Uterus (tissue), 4 donors: ENCODE measurements around the gene ZFP69B. TPM values are rescaled to one million over a fixed set of nuclear protein-coding genes. Genes with fewer than 3 reads are reported as not detected.

Experiments used
- DNase-seq, 2 donors: peaks; one replicate each; pipeline ENCODE4 v3.0.0-alpha.2; 2019 to 2020
- H3K27ac ChIP-seq, 2 donors: fragments of 200-600 bp; sonication (generic); 1 replicate in 1 of 2; 2 replicates in 1 of 2; pipeline ENCODE4 v1.5.1; 2016 to 2018
- H3K27me3 ChIP-seq, 2 donors: fragments of 200-600 bp; sonication (generic); one replicate each; pipeline ENCODE4 v1.5.1; 2018 to 2019; ENCODE audit warnings: control low read depth in 1 of 2
- H3K36me3 ChIP-seq, 2 donors: fragments of 200-600 bp; sonication (generic); one replicate each; pipeline ENCODE4 v1.5.1; 2019; ENCODE audit warnings: control low read depth in 1 of 2
- H3K4me1 ChIP-seq, 2 donors: fragments of 200-600 bp; sonication (generic); one replicate each; pipeline ENCODE4 v1.5.1; 2018 to 2019; ENCODE audit warnings: control low read depth in 1 of 2
- H3K4me3 ChIP-seq, 2 donors: fragments of 200-600 bp; sonication (generic); 1 replicate in 1 of 2; 2 replicates in 1 of 2; pipeline ENCODE4 v1.5.1; 2018 to 2019; ENCODE audit warnings: mild to moderate bottlenecking in 1 of 2
- H3K9me3 ChIP-seq, 2 donors: fragments of 200-600 bp; sonication (generic); one replicate each; pipeline ENCODE4 v1.5.1; 2019; ENCODE audit warnings: control low read depth in 1 of 2
- POLR2A ChIP-seq, 2 donors: fragments of 450-650 bp; IDR thresholded peaks; one replicate each; pipeline ENCODE4 v1.6.1; 2016; ENCODE audit warnings: antibody characterized with exemption in 2 of 2, mild to moderate bottlenecking in 1 of 2, moderate library complexity in 1 of 2
- intact Hi-C: fragments of 100-400 bp; cut with DNase I; formaldehyde crosslinking; loops from one replicate; pipeline ENCODE4 v1.15.1; 2023; ENCODE audit warnings: low total_unique reads
- total RNA-seq, 4 donors: library from RNA; depleted of rRNA in 3 of 4; stranded (reverse); fragments of >200 nt in 3 of 4; gene quantifications; one replicate each; pipeline versions ENCODE4 v1.1.0 to v1.2.4, GENCODE V29; 2014 to 2023
- TF ChIP-seq, protein P1 (sequence below), 4 experiments: fragments of 200-600 bp in 2 of 4; fragments of 450-650 bp in 2 of 4; sonication (generic) in 2 of 4; IDR thresholded peaks; one replicate each; pipeline ENCODE4 v1.5.1; 2016 to 2019; ENCODE audit warnings: antibody characterized with exemption in 4 of 4, mild to moderate bottlenecking in 2 of 4, moderate library complexity in 1 of 4
- donor health status: DM: yes; HTN: yes; CAD: no.

ZFP69B gene
- total RNA-seq, 4 donors from 2014 or later: 0.88 to 7.7 (median 1.0) TPM; not detected in 1

GRCh38 chr1:40454873-40455272, 4.6 kb downstream of the ZFP69B start:
- intact Hi-C loops: no loop called here
- Histone ChIP-seq H3K27me3 (no peaks in the 10 kb centered on the region), H3K27ac (no peak overlapping the region), H3K9me3 (peaks cover 0 to 11% of the 10 kb centered on the region in 2 donors), H3K4me3 (no peak overlapping the region), H3K36me3 (no peaks in the 10 kb centered on the region), H3K4me1 (no peaks in the 10 kb centered on the region)
- no peak for DNase-seq
- TF ChIP-seq, protein P1, sequence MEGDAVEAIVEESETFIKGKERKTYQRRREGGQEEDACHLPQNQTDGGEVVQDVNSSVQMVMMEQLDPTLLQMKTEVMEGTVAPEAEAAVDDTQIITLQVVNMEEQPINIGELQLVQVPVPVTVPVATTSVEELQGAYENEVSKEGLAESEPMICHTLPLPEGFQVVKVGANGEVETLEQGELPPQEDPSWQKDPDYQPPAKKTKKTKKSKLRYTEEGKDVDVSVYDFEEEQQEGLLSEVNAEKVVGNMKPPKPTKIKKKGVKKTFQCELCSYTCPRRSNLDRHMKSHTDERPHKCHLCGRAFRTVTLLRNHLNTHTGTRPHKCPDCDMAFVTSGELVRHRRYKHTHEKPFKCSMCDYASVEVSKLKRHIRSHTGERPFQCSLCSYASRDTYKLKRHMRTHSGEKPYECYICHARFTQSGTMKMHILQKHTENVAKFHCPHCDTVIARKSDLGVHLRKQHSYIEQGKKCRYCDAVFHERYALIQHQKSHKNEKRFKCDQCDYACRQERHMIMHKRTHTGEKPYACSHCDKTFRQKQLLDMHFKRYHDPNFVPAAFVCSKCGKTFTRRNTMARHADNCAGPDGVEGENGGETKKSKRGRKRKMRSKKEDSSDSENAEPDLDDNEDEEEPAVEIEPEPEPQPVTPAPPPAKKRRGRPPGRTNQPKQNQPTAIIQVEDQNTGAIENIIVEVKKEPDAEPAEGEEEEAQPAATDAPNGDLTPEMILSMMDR (IDR thresholded peaks at IDR 0.05): no peak
- TF ChIP-seq POLR2A (IDR thresholded peaks at IDR 0.05): no peak

- no peak for DNase-seq
- H3K36me3 ChIP-seq: no peaks in the 10 kb centered on the region
- H3K9me3 ChIP-seq: peaks cover 0 to 64% of the 10 kb centered on the region in 2 donors
- H3K4me3 ChIP-seq: no peak overlapping the region
- H3K27me3 ChIP-seq: no peaks in the 10 kb centered on the region
- TF ChIP-seq, protein P1 (IDR thresholded peaks at IDR 0.05): no peak
- no peak for TF ChIP-seq POLR2A (IDR thresholded peaks at IDR 0.05)
- no peak overlapping the region for H3K27ac ChIP-seq
- H3K4me1 ChIP-seq: no peaks in the 10 kb centered on the region
- intact Hi-C loops: no loop called here
Measured at GRCh38 chr1:40462956-40463590, 12.8 kb downstream of the ZFP69B start.

DNA sequence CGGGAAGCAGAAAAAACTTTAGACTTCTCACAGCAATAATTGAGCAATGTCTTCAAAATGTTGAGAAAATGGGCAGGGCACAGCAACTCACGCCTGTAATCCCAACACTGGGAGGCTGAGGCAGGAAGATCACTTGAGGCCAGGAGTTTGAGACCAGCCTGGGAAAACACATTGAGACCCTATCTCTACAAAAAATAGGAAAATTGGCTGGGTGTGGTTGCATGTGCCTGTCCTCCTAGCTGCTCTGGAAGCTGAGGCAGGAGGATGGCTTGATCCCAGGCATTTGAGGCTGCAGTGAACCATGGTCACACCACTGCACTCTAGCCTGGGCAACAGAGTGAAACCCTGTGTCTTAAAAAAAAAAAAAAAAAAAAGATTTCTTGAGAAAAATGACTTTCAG, 19.1 kb downstream of the ZFP69B start:
- intact Hi-C loops: no loop called here
- H3K27me3 ChIP-seq: no peaks in the 10 kb centered on the region
- no peak overlapping the region for H3K27ac ChIP-seq
- no peaks in the 10 kb centered on the region for H3K4me1 ChIP-seq
- no peaks in the 10 kb centered on the region for H3K36me3 ChIP-seq
- DNase-seq: no peak
- TF ChIP-seq, protein P1 (IDR thresholded peaks at IDR 0.05): no peak
- no peak for TF ChIP-seq POLR2A (IDR thresholded peaks at IDR 0.05)
- no peak overlapping the region for H3K4me3 ChIP-seq
- peaks cover 0 to 13% of the 10 kb centered on the region in 2 donors for H3K9me3 ChIP-seq

- H3K36me3 ChIP-seq: no peaks in the 10 kb centered on the region
- no peak for DNase-seq
- intact Hi-C loops: no loop called here
- no peaks in the 10 kb centered on the region for H3K4me1 ChIP-seq
- H3K27ac ChIP-seq: no peak overlapping the region
- no peak for TF ChIP-seq POLR2A (IDR thresholded peaks at IDR 0.05)
- TF ChIP-seq, protein P1 (IDR thresholded peaks at IDR 0.05): no peak
- no peak overlapping the region for H3K4me3 ChIP-seq
- peaks cover 0 to 3% of the 10 kb centered on the region in 2 donors for H3K9me3 ChIP-seq
- no peaks in the 10 kb centered on the region for H3K27me3 ChIP-seq
Measured at GRCh38 chr1:40475268-40475667, 25.0 kb downstream of the ZFP69B start.

DNA sequence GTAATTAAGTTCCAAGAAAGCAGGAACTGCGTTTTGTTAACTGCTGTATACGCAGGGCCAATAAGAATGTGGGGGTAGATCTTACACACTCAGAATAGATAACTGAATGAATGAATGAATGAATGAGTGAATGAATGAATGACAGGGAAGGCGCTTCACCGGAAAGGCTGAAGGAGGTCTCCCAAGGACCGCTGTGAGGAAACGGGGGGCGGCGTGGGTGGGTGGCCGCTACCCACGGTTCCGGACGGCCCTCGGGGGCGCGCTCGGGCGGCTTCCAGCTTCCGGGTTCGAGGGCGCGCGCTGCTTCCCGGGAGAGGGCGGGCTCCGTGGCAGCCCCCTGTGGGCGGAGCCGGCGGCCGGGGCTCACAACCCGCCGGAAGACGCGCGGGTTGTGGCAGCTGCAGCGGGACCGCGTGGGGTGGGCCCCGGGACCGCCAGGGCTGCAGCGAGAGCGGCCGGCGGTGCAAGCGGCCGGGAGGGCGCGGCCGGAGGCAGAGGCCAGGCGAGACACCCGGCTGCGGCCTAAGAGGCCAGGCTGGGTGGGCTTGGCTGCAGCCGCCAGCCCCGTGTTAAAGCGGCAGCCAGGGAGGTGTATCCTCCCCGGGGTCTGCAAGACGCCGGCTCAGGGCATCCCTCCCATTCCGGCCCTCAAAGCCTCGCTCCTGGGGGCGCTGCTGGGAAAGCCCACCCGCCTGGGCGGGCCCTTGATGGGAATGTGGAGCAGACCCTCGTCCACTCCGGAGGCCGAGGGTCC, 26.8 kb downstream of the ZFP69B start, which contains the start of gene ZFP69:
ZFP69 (plus strand) TSS at position 367 of the 754 bp plus-strand sequence. CDS start 2,072 bp downstream, outside the sequence.
- no peaks in the 10 kb centered on the region for H3K4me1 ChIP-seq
- peak within 1 kb of the TSS; percentile 15 to 64 for H3K27ac ChIP-seq
- peak; percentile 37 to 73 for DNase-seq
- intact Hi-C loops: no loop called here
- no peaks in the 10 kb centered on the region for H3K27me3 ChIP-seq
- H3K9me3 ChIP-seq: peaks cover 0 to 3% of the 10 kb centered on the region in 2 donors
- peak within 1 kb of the TSS; percentile 61 to 65 for H3K4me3 ChIP-seq
- H3K36me3 ChIP-seq: no peaks in the 10 kb centered on the region
- peak; percentile 16 to 62 for TF ChIP-seq POLR2A (IDR thresholded peaks at IDR 0.05)
- TF ChIP-seq, protein P1 (IDR thresholded peaks at IDR 0.05): no peak
